BE2C (cell line): ENCODE results near the gene SLC6A18.

ENCODE experiments used
- DNase-seq: peaks from one replicate; pipeline ENCODE4 v3.0.0-alpha.2; 2020
- H3K27me3 ChIP-seq: fragments of 250-450 bp; sonication (Bioruptor Pico); 2 replicates; pipeline ENCODE4 v1.5.1; 2020; ENCODE audit warnings: mild to moderate bottlenecking
- H3K36me3 ChIP-seq: fragments of 250-450 bp; sonication (Bioruptor Pico); 2 replicates; pipeline ENCODE4 v1.5.1; 2020; ENCODE audit warnings: mild to moderate bottlenecking
- H3K4me1 ChIP-seq: fragments of 250-450 bp; sonication (Bioruptor Pico); 2 replicates; pipeline ENCODE4 v1.5.1; 2020
- H3K4me3 ChIP-seq: 2 replicates; pipeline ENCODE4 v1.5.1; 2011; ENCODE audit warnings: low read depth, low read length
- H3K9me3 ChIP-seq: fragments of 250-450 bp; sonication (Bioruptor Pico); 2 replicates; pipeline ENCODE4 v1.5.1; 2020
- TF ChIP-seq, protein P1 (sequence below): IDR thresholded peaks from 2 replicates; pipeline ENCODE4 v1.5.1; 2012; ENCODE audit warnings: mild to moderate bottlenecking, low read depth, low read length

SLC6A18 gene

GRCh38 chr5:1215320-1216096, 9.7 kb upstream of the SLC6A18 start:
- TF ChIP-seq, protein P1, sequence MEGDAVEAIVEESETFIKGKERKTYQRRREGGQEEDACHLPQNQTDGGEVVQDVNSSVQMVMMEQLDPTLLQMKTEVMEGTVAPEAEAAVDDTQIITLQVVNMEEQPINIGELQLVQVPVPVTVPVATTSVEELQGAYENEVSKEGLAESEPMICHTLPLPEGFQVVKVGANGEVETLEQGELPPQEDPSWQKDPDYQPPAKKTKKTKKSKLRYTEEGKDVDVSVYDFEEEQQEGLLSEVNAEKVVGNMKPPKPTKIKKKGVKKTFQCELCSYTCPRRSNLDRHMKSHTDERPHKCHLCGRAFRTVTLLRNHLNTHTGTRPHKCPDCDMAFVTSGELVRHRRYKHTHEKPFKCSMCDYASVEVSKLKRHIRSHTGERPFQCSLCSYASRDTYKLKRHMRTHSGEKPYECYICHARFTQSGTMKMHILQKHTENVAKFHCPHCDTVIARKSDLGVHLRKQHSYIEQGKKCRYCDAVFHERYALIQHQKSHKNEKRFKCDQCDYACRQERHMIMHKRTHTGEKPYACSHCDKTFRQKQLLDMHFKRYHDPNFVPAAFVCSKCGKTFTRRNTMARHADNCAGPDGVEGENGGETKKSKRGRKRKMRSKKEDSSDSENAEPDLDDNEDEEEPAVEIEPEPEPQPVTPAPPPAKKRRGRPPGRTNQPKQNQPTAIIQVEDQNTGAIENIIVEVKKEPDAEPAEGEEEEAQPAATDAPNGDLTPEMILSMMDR: no peak
- Histone ChIP-seq H3K4me1 (no peaks in the 10 kb centered on the region), H3K36me3 (no peaks in the 10 kb centered on the region), H3K27me3 (no peaks in the 10 kb centered on the region), H3K9me3 (no peaks in the 10 kb centered on the region), H3K4me3 (no peak overlapping the region)
- DNase-seq: no peak

DNA sequence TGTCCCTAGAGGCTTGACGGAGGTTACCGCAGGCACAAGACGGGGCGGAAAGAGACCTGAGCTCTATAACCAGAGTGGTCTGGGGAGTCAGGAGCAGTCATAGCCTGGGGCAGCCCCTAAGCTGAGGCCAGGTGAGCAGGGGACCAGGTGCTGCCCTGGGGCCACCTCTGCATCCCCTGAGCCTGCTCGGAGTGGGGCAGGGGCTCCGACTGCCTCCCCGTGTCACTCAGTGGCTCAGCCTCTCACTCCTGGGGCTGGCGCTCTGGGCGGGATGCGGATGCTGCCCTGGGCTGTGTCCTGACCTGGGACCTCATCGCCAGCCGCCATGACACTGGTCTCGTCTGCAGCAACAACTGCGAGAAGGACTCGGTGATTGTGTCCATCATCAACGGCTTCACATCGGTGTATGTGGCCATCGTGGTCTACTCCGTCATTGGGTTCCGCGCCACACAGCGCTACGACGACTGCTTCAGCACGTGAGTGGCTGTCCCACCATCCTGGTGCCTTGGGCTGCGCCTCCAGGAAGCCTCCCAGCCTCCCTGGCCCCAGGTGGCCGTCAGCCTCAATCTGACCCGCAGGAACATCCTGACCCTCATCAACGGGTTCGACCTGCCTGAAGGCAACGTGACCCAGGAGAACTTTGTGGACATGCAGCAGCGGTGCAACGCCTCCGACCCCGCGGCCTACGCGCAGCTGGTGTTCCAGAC, 8.8 kb upstream of the SLC6A18 start:
- H3K27me3 ChIP-seq: no peaks in the 10 kb centered on the region
- no peaks in the 10 kb centered on the region for H3K9me3 ChIP-seq
- H3K4me1 ChIP-seq: no peaks in the 10 kb centered on the region
- H3K36me3 ChIP-seq: no peaks in the 10 kb centered on the region
- TF ChIP-seq, protein P1: no peak
- no peak overlapping the region for H3K4me3 ChIP-seq
- no peak for DNase-seq

DNA sequence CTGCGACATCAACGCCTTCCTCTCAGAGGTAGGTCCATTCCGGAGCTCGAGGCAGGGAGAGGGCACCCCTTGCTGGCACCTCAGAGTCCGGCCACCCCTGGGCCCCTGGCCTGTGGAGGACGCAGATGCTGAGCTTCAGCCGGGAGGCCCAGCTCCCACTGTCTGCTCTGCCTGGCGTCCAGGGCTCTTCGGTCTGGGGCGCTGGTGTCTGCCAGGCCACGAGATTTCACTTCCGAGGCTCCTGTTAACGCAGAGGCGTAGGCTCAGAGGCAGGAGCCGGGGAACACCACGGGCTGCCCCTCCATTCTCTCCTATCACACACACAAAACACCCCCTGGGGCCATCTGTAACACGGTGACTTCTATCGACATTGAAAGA, 8.3 kb upstream of the SLC6A18 start:
- H3K36me3 ChIP-seq: no peaks in the 10 kb centered on the region
- no peaks in the 10 kb centered on the region for H3K27me3 ChIP-seq
- no peak overlapping the region for H3K4me3 ChIP-seq
- no peaks in the 10 kb centered on the region for H3K9me3 ChIP-seq
- TF ChIP-seq, protein P1: no peak
- no peaks in the 10 kb centered on the region for H3K4me1 ChIP-seq
- no peak for DNase-seq

- DNase-seq: no peak
- Histone ChIP-seq H3K27me3 (no peaks in the 10 kb centered on the region), H3K36me3 (no peaks in the 10 kb centered on the region), H3K4me3 (no peak overlapping the region), H3K4me1 (no peaks in the 10 kb centered on the region), H3K9me3 (no peaks in the 10 kb centered on the region)
- TF ChIP-seq, protein P1: no peak
Measured at GRCh38 chr5:1217596-1218206, 7.5 kb upstream of the SLC6A18 start.

GRCh38 chr5:1218351-1219080, 6.7 kb upstream of the SLC6A18 start:
- H3K4me1 ChIP-seq: no peaks in the 10 kb centered on the region
- no peaks in the 10 kb centered on the region for H3K9me3 ChIP-seq
- DNase-seq: no peak
- TF ChIP-seq, protein P1: no peak
- no peaks in the 10 kb centered on the region for H3K36me3 ChIP-seq
- H3K27me3 ChIP-seq: no peaks in the 10 kb centered on the region
- H3K4me3 ChIP-seq: no peak overlapping the region
